GM04503 (cell line): ENCODE measurements around the gene MYBBP1A.

ENCODE experiments used
- DNase-seq: peaks from one replicate; pipeline ENCODE4 v3.0.0-alpha.2; 2012; ENCODE audit warnings: low read depth

MYBBP1A gene

DNA sequence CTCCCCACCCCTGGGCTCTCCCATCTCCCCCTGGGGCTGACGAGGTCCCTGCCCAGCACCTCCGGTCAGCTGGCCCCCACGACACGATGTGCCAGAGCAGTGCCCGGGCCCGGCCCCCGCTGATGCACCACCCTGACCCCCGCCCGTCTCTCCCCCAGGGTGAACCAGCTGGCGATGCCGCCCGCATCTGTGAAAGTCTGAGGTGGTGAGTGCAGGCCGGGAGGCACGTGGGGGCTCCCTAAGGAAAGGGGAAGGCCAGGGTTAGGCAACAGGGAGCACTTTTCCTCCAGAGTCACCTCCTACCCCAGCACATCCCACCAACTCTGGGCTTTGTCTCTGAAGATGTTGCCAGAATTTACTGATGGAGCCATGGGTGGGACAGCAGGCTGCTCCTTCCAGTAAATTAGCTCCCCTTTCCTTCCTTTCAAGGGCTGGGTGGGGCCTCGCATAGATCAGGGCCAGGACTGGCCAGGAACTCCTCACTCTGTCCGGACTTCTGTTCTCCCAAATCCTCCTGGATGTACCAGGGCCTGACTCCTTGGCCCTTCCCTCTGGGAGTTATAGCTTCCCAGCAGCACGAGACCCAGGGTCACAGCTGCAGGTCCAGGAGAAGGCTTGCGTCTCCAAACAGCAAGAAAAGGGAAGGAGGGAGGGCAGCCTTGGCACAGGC, 18.3 kb downstream of the MYBBP1A start:
- no peak for DNase-seq

DNA sequence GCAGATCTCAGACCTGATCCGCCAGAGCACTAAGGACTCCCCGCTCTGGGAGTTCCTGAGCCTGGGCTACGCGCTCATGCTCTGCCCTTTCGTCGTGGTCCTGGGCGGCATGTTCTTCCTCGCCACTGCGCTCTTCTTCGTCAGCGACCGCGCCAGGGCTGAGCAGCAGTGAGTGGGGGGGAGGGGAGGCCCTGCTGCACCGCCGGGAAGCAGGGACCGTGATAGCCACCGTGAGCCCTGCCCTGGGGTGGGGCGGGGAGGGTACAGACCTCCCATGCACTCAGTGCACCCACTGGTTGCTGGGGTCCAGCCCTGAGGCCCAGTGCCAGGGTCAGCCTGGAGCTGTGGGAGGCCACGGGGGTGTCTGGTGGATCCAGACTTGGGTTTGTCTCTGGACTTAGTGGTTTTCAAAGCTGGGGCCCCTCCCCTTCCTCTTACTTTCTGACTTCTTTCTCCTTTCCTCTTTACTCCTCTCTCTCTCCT, 18.9 kb downstream of the MYBBP1A start:
- no peak for DNase-seq

DNA sequence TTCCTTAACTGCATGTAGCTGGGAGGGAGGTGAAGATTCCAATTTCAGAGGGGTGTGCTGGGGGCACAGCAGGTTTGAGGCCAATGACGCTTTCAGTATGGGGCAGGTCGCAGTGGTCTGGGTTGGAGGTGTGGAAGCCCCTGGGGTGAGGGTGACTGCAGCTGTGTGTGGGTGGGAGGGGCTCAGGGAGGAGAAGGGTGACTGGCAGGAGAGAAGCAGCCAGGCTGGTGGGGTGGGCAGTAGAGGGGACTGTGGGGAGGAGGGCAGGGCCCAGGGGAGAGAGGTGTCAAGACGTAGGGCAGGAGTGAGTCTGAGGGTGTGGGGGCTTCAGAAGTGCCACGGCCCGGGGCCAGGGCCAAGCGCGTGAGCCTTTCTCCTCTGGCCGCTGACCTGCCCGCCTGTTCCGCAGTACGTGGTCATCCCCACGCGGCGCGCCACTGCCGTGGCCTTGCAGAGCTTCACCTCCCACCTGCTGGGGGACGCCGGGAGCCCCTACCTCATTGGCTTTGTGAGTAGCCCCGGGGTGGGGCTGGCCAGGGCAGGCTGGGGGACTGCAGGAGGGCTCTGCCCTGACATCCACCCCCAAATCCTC, 19.4 kb downstream of the MYBBP1A start:
- DNase-seq, result no peak

DNA sequence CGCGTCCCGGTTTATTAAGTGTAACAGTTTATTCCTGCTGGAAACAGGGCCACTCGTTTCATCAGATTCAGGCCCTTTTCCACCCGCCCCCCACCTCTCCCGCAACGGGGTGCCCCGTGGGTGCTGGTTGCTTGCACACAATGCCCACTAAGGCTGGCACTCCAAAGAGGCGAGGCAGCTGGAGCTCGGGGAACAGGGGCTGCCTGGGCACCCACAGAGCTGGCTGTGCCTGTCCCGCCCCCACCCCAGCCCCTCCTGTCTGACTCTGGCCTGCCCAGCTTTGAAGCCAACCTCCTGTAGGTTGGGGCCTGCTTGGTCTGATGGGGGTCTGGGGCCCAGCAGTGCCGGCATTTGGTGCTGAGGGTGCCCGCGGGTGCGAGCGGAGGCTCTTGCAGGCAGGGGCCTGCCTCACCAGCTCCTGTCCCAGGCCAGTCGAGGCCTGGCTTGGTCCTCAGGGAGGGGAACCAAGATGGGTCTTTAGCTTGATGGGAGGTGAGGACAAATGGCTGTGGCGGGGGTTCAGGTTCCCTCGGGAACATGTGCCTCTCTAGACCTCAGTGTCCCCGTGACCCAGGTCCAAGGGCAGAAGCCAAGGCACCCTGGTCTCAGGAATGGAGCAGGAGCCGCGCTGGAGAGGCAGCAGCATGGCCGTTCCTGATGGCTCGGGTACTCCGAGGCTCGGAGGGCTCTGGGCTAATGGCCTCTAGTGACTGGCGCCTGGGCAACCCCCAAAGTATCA, 20.1 kb downstream of the MYBBP1A start:
- DNase-seq, result no peak

DNA sequence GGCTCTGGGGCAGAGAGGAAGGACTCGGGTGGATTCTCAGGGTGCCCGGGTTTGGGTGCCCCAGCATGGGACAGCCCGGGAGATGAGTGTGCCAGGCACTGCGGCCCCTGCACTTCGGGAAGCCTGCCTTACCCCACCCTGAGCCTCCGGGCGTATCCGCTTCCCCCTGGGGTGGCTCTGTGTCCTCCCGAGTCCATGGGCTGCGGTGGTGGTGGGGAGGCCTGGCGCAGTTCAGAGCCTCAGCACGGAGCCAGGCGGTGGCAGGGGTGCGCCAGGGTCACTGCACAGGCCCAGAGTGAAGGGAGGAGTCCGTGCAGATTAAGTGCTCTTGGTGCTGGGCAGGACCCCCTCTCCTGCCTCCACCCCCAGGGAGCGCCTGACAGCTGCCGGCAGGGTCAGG, 20.7 kb downstream of the MYBBP1A start:
- no peak for DNase-seq

DNA sequence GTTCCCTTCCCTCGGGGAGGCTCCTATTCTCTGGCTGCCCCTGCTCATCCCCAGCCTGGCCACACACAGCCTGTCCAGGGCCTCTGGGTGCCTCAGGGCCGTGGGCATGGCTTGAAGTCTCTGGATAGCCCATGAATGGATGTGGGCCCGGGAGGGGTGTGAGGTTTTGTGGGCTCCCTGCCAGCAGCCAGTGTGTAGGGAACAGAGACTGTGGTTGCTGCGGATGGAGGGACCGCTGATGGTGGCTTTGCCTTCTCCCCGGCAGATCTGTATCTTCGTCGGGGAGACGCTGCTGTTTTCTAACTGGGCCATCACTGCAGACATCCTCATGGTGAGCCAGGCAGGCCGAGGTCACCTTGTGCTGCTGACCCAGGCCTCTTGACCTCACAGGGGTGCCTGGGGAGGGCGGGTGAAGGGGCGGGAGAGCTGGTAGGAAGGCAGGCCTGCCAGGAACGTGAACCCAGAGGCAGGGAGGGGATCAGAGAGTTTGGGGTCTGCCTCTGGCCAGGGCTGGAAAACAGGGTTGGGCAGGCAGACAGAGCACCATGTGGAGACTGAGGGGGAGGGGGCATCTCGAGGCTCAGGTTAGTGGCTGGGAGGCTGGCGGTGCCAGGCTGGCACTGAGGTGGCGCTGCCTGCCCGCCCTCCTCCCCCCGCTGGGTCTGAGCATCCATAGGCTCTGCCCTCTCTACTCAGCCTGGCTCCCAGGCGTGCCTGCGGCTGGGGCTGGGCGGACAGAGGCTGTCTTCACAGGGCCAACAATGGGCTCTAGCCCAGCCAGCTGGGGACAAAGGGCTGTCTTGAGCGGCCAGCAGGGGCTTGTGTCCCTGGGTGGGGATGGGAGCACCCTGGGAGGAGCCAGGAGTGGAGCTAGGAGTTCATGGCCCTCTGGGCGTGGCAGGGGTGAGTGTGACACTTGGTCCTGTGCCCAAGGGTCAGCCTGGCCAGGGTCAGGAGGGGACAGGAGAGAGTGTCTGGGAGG, 21.4 kb downstream of the MYBBP1A start:
- DNase-seq, result no peak

DNA sequence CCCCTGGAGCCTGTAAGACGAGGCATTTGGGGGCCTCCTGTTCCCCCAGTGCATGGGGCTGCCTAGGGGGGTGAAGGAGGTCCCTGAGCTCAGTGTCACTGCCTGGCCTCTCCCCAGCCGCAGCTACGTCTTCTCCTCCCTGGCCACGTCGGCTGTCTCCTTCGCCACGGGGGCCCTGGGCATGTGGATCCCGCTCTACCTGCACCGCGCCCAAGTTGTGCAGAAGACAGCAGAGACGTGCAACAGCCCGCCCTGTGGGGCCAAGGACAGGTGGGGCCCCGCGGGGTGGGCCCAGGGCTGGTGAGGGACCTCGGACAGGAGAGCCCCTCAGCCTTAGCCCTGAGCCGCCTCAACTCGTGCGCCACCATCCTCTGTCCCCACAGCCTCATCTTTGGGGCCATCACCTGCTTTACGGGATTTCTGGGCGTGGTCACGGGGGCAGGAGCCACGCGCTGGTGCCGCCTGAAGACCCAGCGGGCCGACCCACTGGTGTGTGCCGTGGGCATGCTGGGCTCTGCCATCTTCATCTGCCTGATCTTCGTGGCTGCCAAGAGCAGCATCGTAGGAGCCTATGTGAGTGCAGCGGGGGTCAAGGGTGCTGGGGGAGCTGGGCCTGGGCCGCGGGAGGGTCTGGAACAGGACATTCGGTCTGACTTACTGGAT, 22.2 kb downstream of the MYBBP1A start:
- no peak for DNase-seq

DNA sequence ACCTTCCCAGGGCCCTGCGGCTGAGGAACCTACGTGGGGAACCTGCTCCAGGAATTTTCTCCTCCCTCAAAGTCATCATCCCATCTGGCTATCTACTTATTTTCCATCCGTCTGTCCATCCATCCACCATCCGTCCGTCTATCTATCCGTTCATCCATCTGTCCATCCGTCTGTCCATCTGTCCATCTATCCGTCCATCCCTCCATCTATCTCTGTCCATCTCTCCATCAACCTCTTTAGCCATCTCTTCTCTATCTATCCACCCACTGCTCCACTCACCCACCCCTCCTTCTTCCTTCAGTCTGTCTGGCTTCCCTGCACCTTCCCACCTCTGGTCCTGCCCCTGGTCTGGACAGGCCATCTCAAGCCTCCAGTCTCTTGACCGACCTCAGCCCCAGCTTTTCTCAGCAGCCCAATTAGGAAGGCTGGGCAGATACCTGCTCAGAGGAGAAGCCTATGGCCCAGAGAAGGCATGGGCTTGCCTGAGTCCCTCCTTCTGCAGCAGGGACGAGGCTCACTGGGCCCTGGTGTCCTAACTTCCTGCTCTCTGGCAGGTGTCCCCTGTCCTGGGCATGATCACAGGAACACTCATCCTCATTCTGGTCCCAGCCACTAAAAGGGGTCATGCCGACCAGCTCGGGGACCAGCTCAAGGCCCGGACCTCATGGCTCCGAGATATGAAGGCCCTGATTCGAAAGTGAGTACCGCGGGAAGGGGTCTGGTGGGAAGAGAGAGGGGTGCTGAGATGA, 23.0 kb downstream of the MYBBP1A start:
- DNase-seq, result no peak

DNA sequence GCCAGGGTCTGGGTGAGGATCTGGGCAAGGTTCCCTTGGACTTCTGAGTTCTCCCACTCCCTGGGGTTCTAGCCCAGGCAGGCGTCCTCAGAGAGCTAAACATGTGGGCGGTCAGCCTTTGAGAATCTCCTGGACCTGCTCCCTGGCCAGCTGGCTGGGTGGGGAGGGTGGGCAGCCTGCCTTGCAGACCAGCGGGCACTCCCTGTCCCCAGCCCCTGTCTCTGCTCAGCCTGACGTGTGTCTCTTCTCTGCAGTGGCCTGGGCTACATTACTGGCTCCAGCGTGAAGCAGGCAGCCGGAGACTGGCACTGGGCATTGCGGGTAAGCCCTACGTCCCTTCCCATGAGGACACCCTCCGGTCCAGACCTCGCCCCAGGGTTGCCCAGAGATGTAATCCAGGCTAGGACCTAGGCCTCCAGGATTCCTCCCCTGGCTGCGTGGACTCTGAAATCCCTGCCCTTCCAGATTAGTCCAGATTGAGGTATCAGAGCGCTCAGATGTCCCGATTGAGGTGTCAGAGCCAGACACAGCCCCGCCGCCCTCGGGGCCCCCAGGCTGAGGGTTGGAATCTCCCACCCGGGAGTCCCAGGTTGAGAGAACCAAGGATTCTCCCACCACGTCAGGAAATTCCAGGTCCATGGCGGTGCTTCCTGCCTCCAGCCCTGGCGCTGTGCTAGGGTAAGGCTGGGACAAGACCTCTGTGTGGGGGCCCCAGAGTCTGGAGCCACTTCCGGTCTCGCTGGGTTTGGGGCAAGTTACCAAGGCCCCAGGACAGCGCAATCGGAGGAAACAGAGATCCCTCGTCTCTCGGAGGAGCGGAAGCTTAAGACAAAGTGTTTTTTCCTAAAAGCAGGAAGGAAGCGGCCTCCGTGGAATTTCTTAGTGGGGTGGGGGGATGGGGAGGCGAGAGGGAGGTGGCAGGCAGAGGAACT, 24.1 kb downstream of the MYBBP1A start:
- no peak for DNase-seq

DNA sequence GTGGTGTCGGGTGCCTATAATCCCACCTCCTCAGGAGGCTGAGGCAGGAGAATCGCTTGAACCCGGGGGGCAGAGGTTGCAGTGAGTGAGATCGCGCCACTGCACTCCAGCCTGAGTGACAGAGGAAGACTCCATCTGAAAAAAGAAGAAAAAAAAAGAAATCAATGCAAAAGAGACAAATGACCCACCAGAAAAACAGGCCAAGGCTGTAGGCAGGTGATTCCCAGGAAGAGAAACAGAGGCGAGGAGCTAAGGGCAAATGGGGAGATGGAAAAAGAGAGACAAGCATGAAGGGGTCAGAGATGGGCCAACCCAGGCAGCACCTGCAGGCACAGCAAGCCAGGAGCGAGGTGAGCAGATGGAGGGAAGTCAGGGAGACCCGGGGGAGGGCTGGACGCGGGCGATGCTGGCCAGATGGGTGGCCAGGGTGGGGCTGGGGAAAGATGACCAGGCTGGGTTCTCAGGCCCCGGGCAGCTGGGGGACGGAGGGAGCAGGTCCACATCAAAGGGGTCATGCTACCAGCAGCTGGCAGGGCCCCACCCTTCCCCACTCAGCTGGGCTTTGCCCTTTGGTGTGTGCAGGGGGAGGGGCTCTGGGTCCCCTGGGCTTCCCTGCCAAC, 25.5 kb downstream of the MYBBP1A start:
- DNase-seq, result no peak

DNA sequence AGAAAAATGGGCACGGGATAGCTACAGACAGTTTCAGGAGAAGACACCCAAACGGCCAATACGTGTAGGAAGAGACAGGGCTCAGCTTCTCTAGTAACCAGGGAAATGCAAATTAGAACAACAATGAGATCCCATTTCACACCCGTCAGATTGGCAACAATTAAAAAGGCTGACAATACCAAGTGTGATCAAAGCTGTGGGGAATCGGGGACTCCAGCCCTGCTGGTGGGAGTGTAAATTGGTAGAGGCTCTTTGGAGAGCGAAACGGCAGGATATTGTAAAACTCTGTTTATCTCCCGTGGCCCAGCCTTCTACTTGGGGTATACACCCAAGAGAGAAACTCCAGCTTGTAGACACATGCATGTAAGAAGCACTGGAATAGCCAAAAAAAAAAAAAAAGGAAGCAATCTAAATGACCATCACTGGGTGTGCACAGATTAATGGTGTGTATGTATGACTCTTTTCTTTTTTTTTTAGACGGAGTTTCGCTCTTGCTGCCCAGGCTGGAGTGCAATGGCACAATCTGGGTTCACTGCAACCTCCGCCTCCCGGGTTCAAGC, 27.5 kb downstream of the MYBBP1A start:
- DNase-seq, result no peak

DNA sequence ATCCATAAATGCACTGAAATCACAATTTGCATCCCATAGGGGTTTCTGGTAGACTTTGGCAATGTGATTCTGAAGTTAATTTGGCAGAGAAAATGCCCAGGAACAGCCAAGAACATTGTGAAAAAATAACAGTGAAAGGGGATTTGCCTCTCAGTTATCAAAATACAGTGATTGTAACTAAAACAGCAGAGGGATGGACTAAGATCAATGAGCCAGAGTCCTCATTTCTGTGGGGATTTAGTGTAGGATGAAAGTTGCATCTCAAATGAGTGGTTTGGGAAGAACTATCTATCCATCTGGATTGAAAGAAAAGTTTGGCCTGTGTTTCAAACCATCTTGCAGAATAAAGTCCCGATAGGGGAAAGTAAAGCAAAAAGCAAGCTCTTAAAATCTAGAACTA, 28.1 kb downstream of the MYBBP1A start:
- no peak for DNase-seq

DNA sequence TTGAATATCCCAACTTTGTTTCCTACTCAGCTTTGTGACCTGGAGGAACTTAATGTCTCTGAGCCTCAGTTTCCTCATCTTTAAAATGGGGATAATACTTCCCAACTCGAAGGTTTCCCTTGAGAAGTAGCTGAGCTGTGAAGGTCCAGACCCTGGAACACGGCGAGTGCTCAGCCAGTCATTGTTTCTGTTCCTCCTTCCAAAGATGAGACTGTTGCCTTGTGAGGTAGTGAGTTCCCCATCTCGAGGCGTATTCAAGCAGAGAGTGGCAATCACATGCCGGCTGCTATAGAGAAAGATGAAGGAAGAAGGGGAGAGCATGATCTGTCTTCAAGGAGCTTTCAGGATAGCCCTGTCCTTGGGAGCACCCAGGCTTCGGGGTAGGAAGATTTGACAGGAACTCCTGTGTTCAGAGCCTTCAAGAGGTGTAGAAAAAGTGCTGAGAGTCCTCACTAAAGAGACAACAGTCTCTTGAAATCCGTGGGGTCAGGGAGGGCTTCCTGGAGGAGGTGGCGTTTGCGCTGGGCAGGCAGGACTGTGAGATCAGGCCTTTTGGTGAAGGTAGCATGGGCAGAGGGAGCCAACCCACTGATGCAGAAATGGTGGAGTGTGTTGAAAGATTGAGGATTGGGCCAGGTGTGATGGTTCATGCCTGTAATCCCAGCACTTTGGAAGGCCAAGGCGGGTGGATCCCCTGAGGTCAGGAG, 29.3 kb downstream of the MYBBP1A start:
- no peak for DNase-seq

DNA sequence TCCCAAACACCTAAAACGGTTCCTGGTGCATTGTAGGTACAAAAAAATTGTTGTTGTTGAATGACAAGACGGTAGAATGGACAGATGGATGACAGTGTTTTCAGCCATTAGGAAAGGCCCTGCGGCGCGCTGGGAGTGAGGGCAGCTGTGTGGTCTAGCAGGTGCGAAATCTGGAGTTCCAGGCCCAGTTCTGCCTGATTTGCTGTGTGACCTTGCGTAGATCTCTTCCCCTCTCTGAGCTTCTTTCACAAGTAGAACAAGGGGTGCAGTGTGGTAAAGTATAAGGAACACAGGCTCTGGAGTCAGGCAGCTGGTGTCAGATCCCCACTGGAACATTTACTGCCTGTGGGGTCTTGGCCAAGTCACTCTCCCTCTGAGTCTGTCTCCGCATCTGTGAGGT, 31.2 kb downstream of the MYBBP1A start:
- DNase-seq, result no peak

DNA sequence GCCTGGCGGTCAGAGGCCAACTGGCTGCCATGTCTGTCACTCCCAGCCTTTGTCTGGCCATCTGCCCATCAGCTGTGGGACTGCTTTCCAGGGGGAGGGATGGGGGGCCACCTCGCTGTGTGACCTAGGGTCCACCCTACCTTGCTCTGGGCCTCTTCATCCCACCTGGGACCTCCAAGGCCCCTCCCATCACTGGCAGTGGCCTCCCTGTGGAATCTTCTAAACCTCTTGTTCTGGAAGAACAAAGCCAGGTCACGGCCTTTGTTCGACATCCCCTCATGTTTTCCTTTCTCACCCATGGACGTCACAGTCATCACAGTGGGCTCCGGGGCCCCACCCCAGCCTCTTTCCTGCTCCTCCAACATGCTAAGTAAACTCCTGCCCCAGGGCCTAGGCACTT, 32.5 kb downstream of the MYBBP1A start:
- no peak for DNase-seq

DNA sequence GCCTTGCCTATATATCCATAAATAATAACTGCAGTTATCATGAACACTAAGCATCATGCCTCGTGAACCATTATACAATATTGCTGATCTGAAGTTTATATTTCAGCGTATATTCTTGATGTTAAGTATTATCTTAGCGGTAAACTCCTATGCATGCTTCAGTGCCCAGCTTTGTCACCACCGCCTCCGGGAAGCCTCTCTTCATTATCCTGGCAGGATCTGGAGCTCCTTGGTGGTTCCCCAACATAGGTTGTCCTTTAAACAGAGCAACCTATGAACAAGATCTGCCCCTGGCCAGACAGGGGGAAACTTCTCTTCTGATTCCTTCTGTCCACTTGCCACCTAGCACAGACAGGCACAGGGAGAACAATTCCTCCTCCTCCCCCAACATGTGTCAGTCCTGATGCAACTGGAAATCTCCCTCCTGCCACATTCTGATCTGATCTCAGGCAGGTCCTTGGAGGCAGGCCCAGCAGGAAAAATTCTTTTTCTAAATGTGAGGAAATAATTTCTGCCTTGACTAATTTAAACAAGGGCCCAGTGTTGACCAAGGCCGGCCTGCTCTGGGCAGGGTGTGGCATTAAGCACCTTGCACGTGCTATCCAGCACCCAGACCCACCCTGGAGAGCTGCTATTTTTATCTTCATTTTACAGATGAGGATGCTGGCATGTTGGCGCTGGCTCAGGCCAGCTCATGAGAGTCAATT, 34.1 kb downstream of the MYBBP1A start:
- DNase-seq, result no peak

DNA sequence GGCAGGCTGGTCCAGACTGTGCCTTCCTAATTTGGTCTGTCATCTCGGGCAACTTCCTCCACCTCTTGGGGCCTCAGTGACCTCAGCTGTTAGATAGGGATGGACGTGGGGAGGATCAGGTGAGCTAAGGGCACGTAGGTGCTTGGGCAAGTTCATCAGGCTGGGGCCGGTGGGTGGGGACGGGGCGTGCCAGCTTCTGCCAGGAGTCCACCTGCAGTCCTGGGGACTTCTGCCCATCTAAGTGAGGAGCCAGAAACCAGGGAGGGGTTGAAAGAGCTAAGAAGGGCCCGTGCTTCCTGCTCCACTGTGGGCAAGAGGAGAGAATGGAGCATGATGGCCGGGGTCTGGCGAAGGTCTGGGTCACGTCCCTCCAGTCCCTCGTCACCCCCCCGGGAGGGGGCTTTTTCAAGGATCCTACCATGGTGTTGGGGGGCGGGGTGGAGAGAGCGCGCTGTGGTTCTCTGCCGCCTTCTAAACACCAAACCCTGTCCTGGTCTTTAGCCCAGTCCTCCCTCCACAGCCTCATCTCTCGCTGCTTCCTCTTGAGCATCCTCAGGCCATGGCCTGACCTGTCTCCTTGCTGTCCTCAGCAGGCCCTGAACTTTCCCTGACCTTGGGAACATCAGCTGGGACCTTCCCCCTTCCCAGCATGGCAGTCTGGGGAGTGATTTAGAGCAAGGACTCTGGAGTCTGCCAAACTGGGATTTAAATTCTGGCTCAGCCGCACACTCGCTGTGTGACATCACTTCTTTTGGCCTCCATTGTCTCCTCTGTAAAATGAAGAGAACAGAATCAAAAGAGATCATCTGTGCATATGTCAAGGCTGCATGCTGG, 34.9 kb downstream of the MYBBP1A start:
- no peak for DNase-seq
